ENCODE data around the gene SEMA4G.

GRCh38 chr10:101010329-101010728 lies 41.0 kb downstream of the SEMA4G start:
- no peak for TF ChIP-seq EZH2phosphoT487 (IDR thresholded peaks at IDR 0.05; ENCODE audit: low read depth)
- TF ChIP-seq, protein P1, sequence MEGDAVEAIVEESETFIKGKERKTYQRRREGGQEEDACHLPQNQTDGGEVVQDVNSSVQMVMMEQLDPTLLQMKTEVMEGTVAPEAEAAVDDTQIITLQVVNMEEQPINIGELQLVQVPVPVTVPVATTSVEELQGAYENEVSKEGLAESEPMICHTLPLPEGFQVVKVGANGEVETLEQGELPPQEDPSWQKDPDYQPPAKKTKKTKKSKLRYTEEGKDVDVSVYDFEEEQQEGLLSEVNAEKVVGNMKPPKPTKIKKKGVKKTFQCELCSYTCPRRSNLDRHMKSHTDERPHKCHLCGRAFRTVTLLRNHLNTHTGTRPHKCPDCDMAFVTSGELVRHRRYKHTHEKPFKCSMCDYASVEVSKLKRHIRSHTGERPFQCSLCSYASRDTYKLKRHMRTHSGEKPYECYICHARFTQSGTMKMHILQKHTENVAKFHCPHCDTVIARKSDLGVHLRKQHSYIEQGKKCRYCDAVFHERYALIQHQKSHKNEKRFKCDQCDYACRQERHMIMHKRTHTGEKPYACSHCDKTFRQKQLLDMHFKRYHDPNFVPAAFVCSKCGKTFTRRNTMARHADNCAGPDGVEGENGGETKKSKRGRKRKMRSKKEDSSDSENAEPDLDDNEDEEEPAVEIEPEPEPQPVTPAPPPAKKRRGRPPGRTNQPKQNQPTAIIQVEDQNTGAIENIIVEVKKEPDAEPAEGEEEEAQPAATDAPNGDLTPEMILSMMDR (IDR thresholded peaks at IDR 0.05; ENCODE audit: low read depth, low read length), result no peak

Data from OCI-LY3 (cell line).